SW 1271 (cell line): ENCODE results near the gene SS18.
A peak's percentile ranks its signal among the peaks of the same experiment; 100 is the strongest.

Source experiments
- DNase-seq, 2 experiments: peaks; one replicate each; lab custom pipeline; 2025; lab: John Stamatoyannopoulos, UW

The SS18 gene

GRCh38 chr18:26002375-26002910 is 88.0 kb downstream of the SS18 start:
- no peak for DNase-seq

DNA sequence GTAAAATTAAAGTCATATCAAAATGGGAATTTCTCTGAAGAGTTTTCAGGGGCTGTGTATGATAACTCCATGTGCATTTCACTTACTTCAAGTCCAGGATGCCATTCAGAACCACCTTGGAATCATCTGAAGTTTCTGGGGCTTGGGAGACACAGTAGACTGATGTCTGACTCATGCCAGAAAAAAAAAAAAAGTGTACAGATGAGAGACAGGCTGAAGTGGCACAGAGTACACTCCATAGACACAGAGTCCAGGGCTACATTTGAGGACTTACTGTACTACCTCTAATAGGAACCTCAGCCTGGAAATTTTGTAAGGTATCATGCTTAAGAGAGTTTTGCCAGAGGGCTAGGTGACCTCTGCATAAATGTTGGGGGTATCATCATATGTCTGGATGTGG is 92.0 kb downstream of the SS18 start:
- no peak for DNase-seq

DNA sequence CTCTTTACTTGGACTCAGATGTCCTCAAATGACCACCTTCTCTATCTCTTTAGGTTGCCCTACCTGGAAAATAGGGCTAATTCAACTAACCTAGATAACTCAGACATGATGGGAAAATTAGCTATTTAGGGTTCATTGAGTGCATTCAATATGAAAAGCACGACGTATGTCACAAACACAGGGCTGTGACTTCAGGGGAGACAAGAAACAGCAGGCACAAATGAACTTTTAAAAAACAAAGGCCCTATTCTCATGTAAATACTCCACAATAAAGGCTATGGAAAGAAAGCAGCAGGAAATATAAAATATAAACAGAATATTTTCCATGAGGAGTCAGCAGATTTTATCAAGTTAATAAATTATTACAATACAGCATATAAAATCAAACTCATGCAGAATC is 97.8 kb downstream of the SS18 start:
- no peak for DNase-seq

DNA sequence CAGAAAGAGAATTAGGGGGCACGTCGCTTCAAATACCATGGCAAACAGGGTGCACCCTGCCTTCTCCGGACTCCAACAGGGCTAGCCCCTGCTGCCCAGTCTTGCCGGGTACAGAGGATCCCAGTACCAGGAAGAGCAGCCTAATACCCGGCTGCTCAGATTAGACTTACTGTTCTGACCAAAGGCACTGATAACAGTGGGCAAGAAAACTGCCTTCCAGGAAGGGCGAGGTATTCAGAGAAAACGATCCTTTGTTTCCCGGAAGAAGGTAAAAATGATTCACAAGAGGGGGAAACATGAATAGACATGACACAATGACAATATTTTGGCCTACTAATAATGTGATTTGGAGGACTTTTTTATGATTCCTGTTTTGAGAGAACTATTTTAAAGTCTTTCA is 99.9 kb downstream of the SS18 start:
- no peak for DNase-seq

- no peak for DNase-seq
Measured at GRCh38 chr18:25985707-25986394, 104.6 kb downstream of the SS18 start.

DNA sequence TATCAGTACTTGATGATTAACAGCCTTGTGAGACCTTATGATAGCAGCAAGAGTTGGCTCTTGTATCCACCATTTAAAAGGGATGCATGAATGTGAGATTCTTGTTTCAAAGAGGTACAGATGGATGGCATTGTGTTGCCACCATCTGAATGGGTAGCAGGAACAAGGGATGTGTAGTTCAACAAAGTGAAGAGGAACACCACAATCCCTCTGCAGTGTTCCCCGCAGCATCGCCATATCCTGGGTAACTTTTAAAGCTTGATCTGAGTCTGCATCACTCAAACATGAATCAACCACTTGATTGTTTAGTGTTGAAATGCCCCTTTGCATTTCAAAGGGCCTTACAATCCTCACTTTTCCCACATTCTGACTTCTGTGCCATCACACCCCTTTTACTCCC is 106.7 kb downstream of the SS18 start:
- DNase-seq: no peak

DNA sequence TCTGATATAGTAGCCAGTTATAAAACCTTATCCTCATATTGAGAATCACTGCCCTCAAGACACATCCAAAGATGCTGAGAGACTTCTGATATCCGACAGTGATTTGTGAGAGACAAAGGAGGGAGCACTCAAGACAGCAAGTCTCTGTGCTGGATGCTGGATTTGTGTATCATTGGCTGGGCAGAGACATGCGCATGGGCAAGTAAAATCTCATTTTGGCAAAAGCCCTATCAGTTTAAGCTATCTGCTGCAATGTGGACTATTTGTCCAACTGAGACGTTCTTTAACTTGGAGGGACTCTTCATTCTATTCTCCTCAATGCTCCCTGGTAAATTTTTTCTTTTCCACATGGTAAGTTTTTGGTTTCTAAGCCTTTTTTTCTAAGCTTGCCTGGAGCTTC is 107.5 kb downstream of the SS18 start:
- no peak for DNase-seq

- no peak for DNase-seq
Measured at GRCh38 chr18:25982153-25982552, 108.3 kb downstream of the SS18 start.

DNA sequence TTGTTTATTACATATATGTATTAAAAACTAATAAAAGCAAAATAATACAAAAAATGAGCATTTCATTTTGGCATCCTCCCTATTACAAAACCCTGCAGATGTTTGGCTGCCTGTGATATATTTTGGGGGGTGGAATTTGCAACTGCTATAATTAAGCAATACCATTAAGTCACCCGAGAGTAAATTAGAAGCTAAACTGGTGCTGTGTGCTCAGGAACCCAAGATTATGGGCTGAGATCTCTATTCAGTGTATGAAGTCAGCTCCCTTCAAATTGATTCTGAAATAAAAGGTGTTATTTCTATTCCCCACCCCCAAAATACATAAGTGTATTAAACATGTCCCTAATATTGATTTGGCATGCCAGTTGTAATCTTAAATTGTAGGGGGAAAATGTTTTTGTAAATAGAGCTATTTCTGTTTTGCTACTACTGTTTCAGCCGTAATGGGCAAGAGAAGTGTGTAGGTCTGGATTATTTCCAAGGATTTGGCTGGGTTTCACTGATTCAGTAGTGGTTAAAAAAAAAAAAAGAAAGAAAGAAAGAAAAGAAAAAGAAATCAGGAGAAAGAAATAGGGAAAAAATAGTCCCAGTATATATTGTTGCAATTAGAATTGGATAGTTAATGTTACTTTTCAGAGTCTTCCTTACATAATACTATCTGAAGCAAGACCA is 110.9 kb downstream of the SS18 start:
- DNase-seq: no peak

- DNase-seq: no peak
Measured at GRCh38 chr18:25976554-25976953, 113.9 kb downstream of the SS18 start.

GRCh38 chr18:25974630-25975077 is 115.8 kb downstream of the SS18 start:
- DNase-seq: peak in 1 of 2 experiments; percentile 30
